ENCODE measurements around the gene N4BP2.

The N4BP2 gene

DNA sequence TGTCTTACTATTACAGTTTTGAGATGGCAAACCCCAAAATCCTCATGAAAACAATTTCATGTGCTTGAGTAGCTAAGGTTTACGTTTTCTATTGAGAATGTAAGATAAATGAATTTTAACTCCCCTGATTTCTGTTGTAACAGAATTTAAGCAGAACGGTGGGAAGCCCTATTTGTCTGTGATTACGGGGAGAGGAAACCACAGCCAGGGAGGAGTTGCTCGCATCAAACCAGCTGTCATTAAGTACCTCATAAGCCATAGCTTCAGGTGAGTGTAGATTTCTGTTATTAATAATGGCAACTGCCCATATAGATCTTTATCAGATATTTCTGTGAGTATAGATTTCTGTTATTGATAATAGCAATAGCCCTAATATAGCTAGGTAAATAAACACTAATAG, 96.0 kb downstream of the N4BP2 start:
- no peaks in the 10 kb centered on the region for H3K36me3 ChIP-seq (ENCODE audit: control insufficient read depth in 2 of 2, insufficient read depth in 1 of 2, low read length in 2 of 2)
- no peaks in the 10 kb centered on the region for H3K4me1 ChIP-seq (ENCODE audit: control insufficient read depth, insufficient read depth, low read length)
- no peaks in the 10 kb centered on the region for H3K9me3 ChIP-seq (ENCODE audit: control insufficient read depth, insufficient read depth, low read depth, low read length)
- ChIA-PET POLR2A (no interaction called here), CTCF (interaction anchor here (0.6 to 3.4 kb wide), 5 partner anchors 155 to 173 kb away, joined by 3 to 13 read pairs (median 7); no protein-coding TSS in a partner anchor)
- no peak overlapping the region for H3K4me3 ChIP-seq (ENCODE audit: low read depth, low read length)
- TF ChIP-seq, protein P1, sequence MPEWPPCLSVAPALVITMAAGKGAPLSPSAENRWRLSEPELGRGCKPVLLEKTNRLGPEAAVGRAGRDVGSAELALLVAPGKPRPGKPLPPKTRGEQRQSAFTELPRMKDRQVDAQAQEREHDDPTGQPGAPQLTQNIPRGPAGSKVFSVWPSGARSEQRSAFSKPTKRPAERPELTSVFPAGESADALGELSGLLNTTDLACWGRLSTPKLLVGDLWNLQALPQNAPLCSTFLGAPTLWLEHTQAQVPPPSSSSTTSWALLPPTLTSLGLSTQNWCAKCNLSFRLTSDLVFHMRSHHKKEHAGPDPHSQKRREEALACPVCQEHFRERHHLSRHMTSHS (tag by site-specific recombination; IDR thresholded peaks at IDR 0.05) = no peak
- TF ChIP-seq, protein P2, sequence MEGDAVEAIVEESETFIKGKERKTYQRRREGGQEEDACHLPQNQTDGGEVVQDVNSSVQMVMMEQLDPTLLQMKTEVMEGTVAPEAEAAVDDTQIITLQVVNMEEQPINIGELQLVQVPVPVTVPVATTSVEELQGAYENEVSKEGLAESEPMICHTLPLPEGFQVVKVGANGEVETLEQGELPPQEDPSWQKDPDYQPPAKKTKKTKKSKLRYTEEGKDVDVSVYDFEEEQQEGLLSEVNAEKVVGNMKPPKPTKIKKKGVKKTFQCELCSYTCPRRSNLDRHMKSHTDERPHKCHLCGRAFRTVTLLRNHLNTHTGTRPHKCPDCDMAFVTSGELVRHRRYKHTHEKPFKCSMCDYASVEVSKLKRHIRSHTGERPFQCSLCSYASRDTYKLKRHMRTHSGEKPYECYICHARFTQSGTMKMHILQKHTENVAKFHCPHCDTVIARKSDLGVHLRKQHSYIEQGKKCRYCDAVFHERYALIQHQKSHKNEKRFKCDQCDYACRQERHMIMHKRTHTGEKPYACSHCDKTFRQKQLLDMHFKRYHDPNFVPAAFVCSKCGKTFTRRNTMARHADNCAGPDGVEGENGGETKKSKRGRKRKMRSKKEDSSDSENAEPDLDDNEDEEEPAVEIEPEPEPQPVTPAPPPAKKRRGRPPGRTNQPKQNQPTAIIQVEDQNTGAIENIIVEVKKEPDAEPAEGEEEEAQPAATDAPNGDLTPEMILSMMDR (tag by site-specific recombination; IDR thresholded peaks at IDR 0.05) = no peak
- TF ChIP-seq ZFP37 (tag by site-specific recombination; IDR thresholded peaks at IDR 0.05) = no peak
- no peak for TF ChIP-seq ZNF791 (tag by site-specific recombination; IDR thresholded peaks at IDR 0.05)
- TF ChIP-seq ZNF292 (tag by site-specific recombination; IDR thresholded peaks at IDR 0.05; ENCODE audit: borderline replicate concordance, low read depth) = no peak
- TF ChIP-seq YY1 (tag by site-specific recombination; IDR thresholded peaks at IDR 0.05) = no peak
- TF ChIP-seq, protein P3, sequence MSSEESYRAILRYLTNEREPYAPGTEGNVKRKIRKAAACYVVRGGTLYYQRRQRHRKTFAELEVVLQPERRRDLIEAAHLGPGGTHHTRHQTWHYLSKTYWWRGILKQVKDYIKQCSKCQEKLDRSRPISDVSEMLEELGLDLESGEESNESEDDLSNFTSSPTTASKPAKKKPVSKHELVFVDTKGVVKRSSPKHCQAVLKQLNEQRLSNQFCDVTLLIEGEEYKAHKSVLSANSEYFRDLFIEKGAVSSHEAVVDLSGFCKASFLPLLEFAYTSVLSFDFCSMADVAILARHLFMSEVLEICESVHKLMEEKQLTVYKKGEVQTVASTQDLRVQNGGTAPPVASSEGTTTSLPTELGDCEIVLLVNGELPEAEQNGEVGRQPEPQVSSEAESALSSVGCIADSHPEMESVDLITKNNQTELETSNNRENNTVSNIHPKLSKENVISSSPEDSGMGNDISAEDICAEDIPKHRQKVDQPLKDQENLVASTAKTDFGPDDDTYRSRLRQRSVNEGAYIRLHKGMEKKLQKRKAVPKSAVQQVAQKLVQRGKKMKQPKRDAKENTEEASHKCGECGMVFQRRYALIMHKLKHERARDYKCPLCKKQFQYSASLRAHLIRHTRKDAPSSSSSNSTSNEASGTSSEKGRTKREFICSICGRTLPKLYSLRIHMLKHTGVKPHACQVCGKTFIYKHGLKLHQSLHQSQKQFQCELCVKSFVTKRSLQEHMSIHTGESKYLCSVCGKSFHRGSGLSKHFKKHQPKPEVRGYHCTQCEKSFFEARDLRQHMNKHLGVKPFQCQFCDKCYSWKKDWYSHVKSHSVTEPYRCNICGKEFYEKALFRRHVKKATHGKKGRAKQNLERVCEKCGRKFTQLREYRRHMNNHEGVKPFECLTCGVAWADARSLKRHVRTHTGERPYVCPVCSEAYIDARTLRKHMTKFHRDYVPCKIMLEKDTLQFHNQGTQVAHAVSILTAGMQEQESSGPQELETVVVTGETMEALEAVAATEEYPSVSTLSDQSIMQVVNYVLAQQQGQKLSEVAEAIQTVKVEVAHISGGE (tag by site-specific recombination; conservative IDR thresholded peaks at IDR 0.05; ENCODE audit: low read depth) = no peak
- no peak for TF ChIP-seq ZNF248 (tag by site-specific recombination; IDR thresholded peaks at IDR 0.05)
- no peak for TF ChIP-seq EGR2 (tag by site-specific recombination; IDR thresholded peaks at IDR 0.05; ENCODE audit: low read depth)
- TF ChIP-seq, protein P4, sequence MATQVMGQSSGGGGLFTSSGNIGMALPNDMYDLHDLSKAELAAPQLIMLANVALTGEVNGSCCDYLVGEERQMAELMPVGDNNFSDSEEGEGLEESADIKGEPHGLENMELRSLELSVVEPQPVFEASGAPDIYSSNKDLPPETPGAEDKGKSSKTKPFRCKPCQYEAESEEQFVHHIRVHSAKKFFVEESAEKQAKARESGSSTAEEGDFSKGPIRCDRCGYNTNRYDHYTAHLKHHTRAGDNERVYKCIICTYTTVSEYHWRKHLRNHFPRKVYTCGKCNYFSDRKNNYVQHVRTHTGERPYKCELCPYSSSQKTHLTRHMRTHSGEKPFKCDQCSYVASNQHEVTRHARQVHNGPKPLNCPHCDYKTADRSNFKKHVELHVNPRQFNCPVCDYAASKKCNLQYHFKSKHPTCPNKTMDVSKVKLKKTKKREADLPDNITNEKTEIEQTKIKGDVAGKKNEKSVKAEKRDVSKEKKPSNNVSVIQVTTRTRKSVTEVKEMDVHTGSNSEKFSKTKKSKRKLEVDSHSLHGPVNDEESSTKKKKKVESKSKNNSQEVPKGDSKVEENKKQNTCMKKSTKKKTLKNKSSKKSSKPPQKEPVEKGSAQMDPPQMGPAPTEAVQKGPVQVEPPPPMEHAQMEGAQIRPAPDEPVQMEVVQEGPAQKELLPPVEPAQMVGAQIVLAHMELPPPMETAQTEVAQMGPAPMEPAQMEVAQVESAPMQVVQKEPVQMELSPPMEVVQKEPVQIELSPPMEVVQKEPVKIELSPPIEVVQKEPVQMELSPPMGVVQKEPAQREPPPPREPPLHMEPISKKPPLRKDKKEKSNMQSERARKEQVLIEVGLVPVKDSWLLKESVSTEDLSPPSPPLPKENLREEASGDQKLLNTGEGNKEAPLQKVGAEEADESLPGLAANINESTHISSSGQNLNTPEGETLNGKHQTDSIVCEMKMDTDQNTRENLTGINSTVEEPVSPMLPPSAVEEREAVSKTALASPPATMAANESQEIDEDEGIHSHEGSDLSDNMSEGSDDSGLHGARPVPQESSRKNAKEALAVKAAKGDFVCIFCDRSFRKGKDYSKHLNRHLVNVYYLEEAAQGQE (tag by site-specific recombination; IDR thresholded peaks at IDR 0.05) = no peak
- no peak for TF ChIP-seq BCL11B (tag by site-specific recombination; IDR thresholded peaks at IDR 0.05; ENCODE audit: low read depth)
- no peak for TF ChIP-seq ZNF138 (tag by site-specific recombination; IDR thresholded peaks at IDR 0.05; ENCODE audit: borderline replicate concordance)
- no peak for TF ChIP-seq OVOL3 (tag by site-specific recombination; IDR thresholded peaks at IDR 0.05)
- no peak for TF ChIP-seq ZNF266 (tag by site-specific recombination; IDR thresholded peaks at IDR 0.05; ENCODE audit: low read depth)
- H3K27ac ChIP-seq (ENCODE audit: extremely low read depth, low read depth, low read length) = no peak overlapping the region

DNA sequence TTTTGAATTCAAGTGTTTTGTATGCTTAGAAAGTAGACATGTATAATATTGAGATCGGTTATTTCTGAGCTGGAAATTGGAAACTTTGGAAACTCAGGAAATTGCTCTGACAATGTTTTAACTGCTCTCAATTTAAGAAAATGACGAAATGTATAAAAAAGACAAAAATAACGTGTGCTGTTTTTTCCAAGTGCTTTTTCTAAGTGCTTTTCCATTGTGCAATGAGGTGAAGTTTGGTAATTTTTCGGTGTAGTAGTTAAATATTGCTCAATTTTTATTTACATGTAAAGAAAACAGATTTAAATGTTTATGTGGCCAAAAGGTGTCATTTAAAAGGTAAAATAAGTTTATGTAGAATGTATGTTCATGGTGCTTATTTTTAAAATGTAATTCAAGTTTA, 100.8 kb downstream of the N4BP2 start:
- CTCF ChIA-PET = no interaction called here
- POLR2A ChIA-PET = no interaction called here
- Histone ChIP-seq H3K36me3 (ENCODE audit: control insufficient read depth in 2 of 2, insufficient read depth in 1 of 2, low read length in 2 of 2) (no peaks in the 10 kb centered on the region), H3K9me3 (ENCODE audit: control insufficient read depth, insufficient read depth, low read depth, low read length) (no peaks in the 10 kb centered on the region), H3K4me3 (ENCODE audit: low read depth, low read length) (no peak overlapping the region), H3K27ac (ENCODE audit: extremely low read depth, low read depth, low read length) (no peak overlapping the region), H3K4me1 (ENCODE audit: control insufficient read depth, insufficient read depth, low read length) (no peaks in the 10 kb centered on the region)
- TF ChIP-seq ZNF600 (tag by site-specific recombination; IDR thresholded peaks at IDR 0.05) (no peak), ZNF768 (tag by site-specific recombination; IDR thresholded peaks at IDR 0.05) (no peak), ZNF677 (tag by site-specific recombination; IDR thresholded peaks at IDR 0.05) (no peak)
- TF ChIP-seq, protein P5, sequence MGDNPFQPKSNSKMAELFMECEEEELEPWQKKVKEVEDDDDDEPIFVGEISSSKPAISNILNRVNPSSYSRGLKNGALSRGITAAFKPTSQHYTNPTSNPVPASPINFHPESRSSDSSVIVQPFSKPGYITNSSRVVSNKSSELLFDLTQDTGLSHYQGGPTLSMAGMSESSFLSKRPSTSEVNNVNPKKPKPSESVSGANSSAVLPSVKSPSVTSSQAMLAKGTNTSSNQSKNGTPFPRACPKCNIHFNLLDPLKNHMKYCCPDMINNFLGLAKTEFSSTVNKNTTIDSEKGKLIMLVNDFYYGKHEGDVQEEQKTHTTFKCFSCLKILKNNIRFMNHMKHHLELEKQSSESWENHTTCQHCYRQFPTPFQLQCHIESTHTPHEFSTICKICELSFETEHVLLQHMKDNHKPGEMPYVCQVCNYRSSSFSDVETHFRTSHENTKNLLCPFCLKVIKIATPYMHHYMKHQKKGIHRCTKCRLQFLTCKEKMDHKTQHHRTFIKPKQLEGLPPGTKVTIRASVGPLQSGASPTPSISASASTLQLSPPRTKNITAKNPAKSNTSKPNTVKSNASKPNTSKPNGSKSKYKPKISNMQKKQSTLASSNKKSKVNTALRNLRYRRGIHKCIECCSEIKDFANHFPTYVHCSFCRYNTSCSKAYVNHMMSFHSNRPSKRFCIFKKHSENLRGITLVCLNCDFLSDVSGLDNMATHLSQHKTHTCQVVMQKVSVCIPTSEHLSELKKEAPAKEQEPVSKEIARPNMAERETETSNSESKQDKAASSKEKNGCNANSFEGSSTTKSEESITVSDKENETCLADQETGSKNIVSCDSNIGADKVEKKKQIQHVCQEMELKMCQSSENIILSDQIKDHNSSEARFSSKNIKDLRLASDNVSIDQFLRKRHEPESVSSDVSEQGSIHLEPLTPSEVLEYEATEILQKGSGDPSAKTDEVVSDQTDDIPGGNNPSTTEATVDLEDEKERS (tag by site-specific recombination; IDR thresholded peaks at IDR 0.05) = no peak
- TF ChIP-seq, protein P6, sequence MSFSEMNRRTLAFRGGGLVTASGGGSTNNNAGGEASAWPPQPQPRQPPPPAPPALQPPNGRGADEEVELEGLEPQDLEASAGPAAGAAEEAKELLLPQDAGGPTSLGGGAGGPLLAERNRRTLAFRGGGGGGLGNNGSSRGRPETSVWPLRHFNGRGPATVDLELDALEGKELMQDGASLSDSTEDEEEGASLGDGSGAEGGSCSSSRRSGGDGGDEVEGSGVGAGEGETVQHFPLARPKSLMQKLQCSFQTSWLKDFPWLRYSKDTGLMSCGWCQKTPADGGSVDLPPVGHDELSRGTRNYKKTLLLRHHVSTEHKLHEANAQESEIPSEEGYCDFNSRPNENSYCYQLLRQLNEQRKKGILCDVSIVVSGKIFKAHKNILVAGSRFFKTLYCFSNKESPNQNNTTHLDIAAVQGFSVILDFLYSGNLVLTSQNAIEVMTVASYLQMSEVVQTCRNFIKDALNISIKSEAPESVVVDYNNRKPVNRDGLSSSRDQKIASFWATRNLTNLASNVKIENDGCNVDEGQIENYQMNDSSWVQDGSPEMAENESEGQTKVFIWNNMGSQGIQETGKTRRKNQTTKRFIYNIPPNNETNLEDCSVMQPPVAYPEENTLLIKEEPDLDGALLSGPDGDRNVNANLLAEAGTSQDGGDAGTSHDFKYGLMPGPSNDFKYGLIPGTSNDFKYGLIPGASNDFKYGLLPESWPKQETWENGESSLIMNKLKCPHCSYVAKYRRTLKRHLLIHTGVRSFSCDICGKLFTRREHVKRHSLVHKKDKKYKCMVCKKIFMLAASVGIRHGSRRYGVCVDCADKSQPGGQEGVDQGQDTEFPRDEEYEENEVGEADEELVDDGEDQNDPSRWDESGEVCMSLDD (tag by site-specific recombination; IDR thresholded peaks at IDR 0.05) = no peak

All from HEK293 (cell line).